Uterus (tissue), 2 donors: Measurements from ENCODE around the gene SLC35A2.

Source experiments
- CTCF ChIP-seq, 4 experiments: fragments of 200-600 bp in 2 of 4; fragments of 450-650 bp in 2 of 4; sonication (generic) in 2 of 4; IDR thresholded peaks; one replicate each; pipeline ENCODE4 v1.5.1; 2016 to 2019; ENCODE audit warnings: antibody characterized with exemption in 4 of 4, mild to moderate bottlenecking in 2 of 4, moderate library complexity in 1 of 4
- POLR2A ChIP-seq, 2 donors: fragments of 450-650 bp; IDR thresholded peaks; one replicate each; pipeline ENCODE4 v1.6.1; 2016; ENCODE audit warnings: antibody characterized with exemption in 2 of 2, mild to moderate bottlenecking in 1 of 2, moderate library complexity in 1 of 2

- TF ChIP-seq CTCF (IDR thresholded peaks at IDR 0.05): no peak
- TF ChIP-seq POLR2A (IDR thresholded peaks at IDR 0.05): no peak
Observed at GRCh38 chrX:48904626-48905025, 6.8 kb downstream of the SLC35A2 start.
